Femur (tissue), 1 donor: ENCODE measurements around the gene NEURL1.

Source experiments
- DNase-seq: peaks from one replicate; pipeline ENCODE4 v3.0.0-alpha.2; 2017

NEURL1 gene

GRCh38 chr10:103564776-103565520 is 71.4 kb downstream of the NEURL1 start:
- no peak for DNase-seq

GRCh38 chr10:103566536-103566935 is 73.0 kb downstream of the NEURL1 start:
- no peak for DNase-seq

GRCh38 chr10:103568505-103568904 is 75.0 kb downstream of the NEURL1 start:
- no peak for DNase-seq

- no peak for DNase-seq
These were observed 76.4 kb downstream of the NEURL1 start for GRCh38 chr10:103569896-103570295.

- no peak for DNase-seq
These were observed 77.5 kb downstream of the NEURL1 start for GRCh38 chr10:103570844-103571655.

- DNase-seq, result no peak
These were observed 78.1 kb downstream of the NEURL1 start for GRCh38 chr10:103571656-103571975.

GRCh38 chr10:103572347-103573204 is 79.1 kb downstream of the NEURL1 start:
- DNase-seq, result no peak

- DNase-seq, result no peak
These were observed 79.6 kb downstream of the NEURL1 start for GRCh38 chr10:103573205-103573487.

GRCh38 chr10:103574097-103575061 is 80.9 kb downstream of the NEURL1 start:
- DNase-seq, result no peak

GRCh38 chr10:103575416-103576075 is 82.0 kb downstream of the NEURL1 start:
- no peak for DNase-seq

- DNase-seq, result no peak
These were observed 82.6 kb downstream of the NEURL1 start for GRCh38 chr10:103576076-103576471.

- DNase-seq, result no peak
These were observed 83.4 kb downstream of the NEURL1 start for GRCh38 chr10:103576862-103577261.

GRCh38 chr10:103578782-103579382 is 85.4 kb downstream of the NEURL1 start:
- DNase-seq, result no peak

- no peak for DNase-seq
These were observed 86.5 kb downstream of the NEURL1 start for GRCh38 chr10:103580011-103580410.

GRCh38 chr10:103580430-103580829 is 86.9 kb downstream of the NEURL1 start:
- DNase-seq, result peak; percentile 72

GRCh38 chr10:103581499-103581898 is 88.0 kb downstream of the NEURL1 start:
- DNase-seq, result no peak

GRCh38 chr10:103582331-103583123 is 89.0 kb downstream of the NEURL1 start:
- DNase-seq, result no peak

- DNase-seq, result no peak
These were observed 90.3 kb downstream of the NEURL1 start for GRCh38 chr10:103583871-103584215.

GRCh38 chr10:103584216-103585010 is 90.9 kb downstream of the NEURL1 start:
- DNase-seq, result no peak

GRCh38 chr10:103585011-103585405 is 91.5 kb downstream of the NEURL1 start:
- no peak for DNase-seq
